KMS-11 (cell line): ENCODE data around the gene ESF1.

Experiments used
- H2AFZ ChIP-seq: fragments of 200-600 bp; sonication (generic); 2 replicates; pipeline ENCODE4 v1.6.1; 2016; ENCODE audit warnings: antibody characterized with exemption, mixed run types, low read depth
- H3K27ac ChIP-seq: fragments of 200-600 bp; sonication (generic); 2 replicates; pipeline ENCODE4 v1.6.1; 2016; ENCODE audit warnings: mild to moderate bottlenecking, mixed run types
- H3K27me3 ChIP-seq: fragments of 200-600 bp; sonication (generic); 2 replicates; pipeline ENCODE4 v1.6.1; 2017; ENCODE audit warnings: mild to moderate bottlenecking, low read depth, mixed run types, moderate library complexity; ENCODE audit not compliant: insufficient read depth
- H3K36me3 ChIP-seq: fragments of 200-600 bp; sonication (generic); 2 replicates; pipeline ENCODE4 v1.6.1; 2017; ENCODE audit warnings: mild to moderate bottlenecking, mixed run types; ENCODE audit not compliant: insufficient read depth
- H3K4me1 ChIP-seq: fragments of 200-600 bp; sonication (generic); 2 replicates; pipeline ENCODE4 v1.6.1; 2016; ENCODE audit warnings: mild to moderate bottlenecking, low read depth, mixed run types; ENCODE audit not compliant: poor library complexity, severe bottlenecking
- H3K4me2 ChIP-seq: fragments of 200-600 bp; sonication (generic); 2 replicates; pipeline ENCODE4 v1.7.0; 2016; ENCODE audit warnings: mild to moderate bottlenecking, mixed run types
- H3K4me3 ChIP-seq: fragments of 200-600 bp; sonication (generic); IDR thresholded peaks from 2 replicates; pipeline ENCODE4 v1.6.1; 2017; ENCODE audit warnings: low read depth, low read length, mixed read lengths; ENCODE audit not compliant: insufficient read depth
- H3K79me2 ChIP-seq: fragments of 200-600 bp; sonication (generic); 2 replicates; pipeline ENCODE4 v1.6.1; 2016; ENCODE audit warnings: low read depth, mixed run types; ENCODE audit not compliant: insufficient read depth
- H3K9ac ChIP-seq: fragments of 200-600 bp; sonication (generic); 2 replicates; pipeline ENCODE4 v1.6.1; 2016; ENCODE audit warnings: mild to moderate bottlenecking, mixed run types
- H4K20me1 ChIP-seq: fragments of 200-600 bp; sonication (generic); 2 replicates; pipeline ENCODE4 v1.6.1; 2016; ENCODE audit warnings: mild to moderate bottlenecking, mixed run types; ENCODE audit not compliant: insufficient read depth
- CTCF ChIP-seq: fragments of 200-600 bp; sonication (generic); conservative IDR thresholded peaks from 2 replicates; pipeline ENCODE4 v1.6.1; 2017; ENCODE audit warnings: low read depth, mild to moderate bottlenecking, antibody characterized with exemption, low read length, moderate library complexity, mixed read lengths

Gene ESF1

GRCh38 chr20:13694420-13695150, 90.1 kb downstream of the ESF1 start:
- Histone ChIP-seq H3K4me2 (peak overlapping the region; percentile 73), H3K36me3 (no peaks in the 10 kb centered on the region), H3K4me1 (peaks cover 39% of the 10 kb centered on the region), H3K4me3 (no peak overlapping the region), H3K79me2 (no peaks in the 10 kb centered on the region), H3K9ac (peak overlapping the region; percentile 45; the same call in 1 of the 2 replicates), H3K27me3 (no peaks in the 10 kb centered on the region), H3K27ac (peak overlapping the region; percentile 88), H4K20me1 (no peaks in the 10 kb centered on the region), H2AFZ (peak overlapping the region; percentile 64)
- TF ChIP-seq CTCF = no peak

- TF ChIP-seq CTCF = no peak
- Histone ChIP-seq H3K4me3 (no peak overlapping the region), H3K9ac (peak overlapping the region; percentile 45; the same call in 1 of the 2 replicates), H3K4me1 (peaks cover 39% of the 10 kb centered on the region), H3K27ac (peak overlapping the region; percentile 88), H3K4me2 (peak overlapping the region; percentile 73), H3K27me3 (no peaks in the 10 kb centered on the region), H3K79me2 (no peaks in the 10 kb centered on the region), H2AFZ (no peak overlapping the region), H3K36me3 (no peaks in the 10 kb centered on the region), H4K20me1 (no peaks in the 10 kb centered on the region)
Observed at GRCh38 chr20:13692802-13693736, 91.7 kb downstream of the ESF1 start.

- Histone ChIP-seq H3K27me3 (no peaks in the 10 kb centered on the region), H3K4me2 (no peak overlapping the region), H3K4me1 (peaks cover 46% of the 10 kb centered on the region), H3K36me3 (no peaks in the 10 kb centered on the region), H3K9ac (no peak overlapping the region), H3K4me3 (no peak overlapping the region), H3K79me2 (no peaks in the 10 kb centered on the region), H4K20me1 (no peaks in the 10 kb centered on the region), H2AFZ (no peak overlapping the region), H3K27ac (no peak overlapping the region)
- TF ChIP-seq CTCF = no peak
Observed at GRCh38 chr20:13690943-13691342, 93.8 kb downstream of the ESF1 start.

GRCh38 chr20:13687815-13688214, 96.9 kb downstream of the ESF1 start:
- Histone ChIP-seq H3K4me2 (no peak overlapping the region), H2AFZ (no peak overlapping the region), H3K9ac (no peak overlapping the region), H3K4me1 (peaks cover 46% of the 10 kb centered on the region), H3K27me3 (no peaks in the 10 kb centered on the region), H3K4me3 (no peak overlapping the region), H3K79me2 (no peaks in the 10 kb centered on the region), H4K20me1 (no peaks in the 10 kb centered on the region), H3K27ac (no peak overlapping the region), H3K36me3 (no peaks in the 10 kb centered on the region)
- TF ChIP-seq CTCF = no peak
